Suppressor macrophage treated with lipopolysaccharide for 1 hour (primary cell): ENCODE data around the gene COX6A2.

Experiments
- DNase-seq, 3 donors: peaks; one replicate each; pipeline ENCODE4 v3.0.0-alpha.2; 2020 to 2022

COX6A2 gene

DNA sequence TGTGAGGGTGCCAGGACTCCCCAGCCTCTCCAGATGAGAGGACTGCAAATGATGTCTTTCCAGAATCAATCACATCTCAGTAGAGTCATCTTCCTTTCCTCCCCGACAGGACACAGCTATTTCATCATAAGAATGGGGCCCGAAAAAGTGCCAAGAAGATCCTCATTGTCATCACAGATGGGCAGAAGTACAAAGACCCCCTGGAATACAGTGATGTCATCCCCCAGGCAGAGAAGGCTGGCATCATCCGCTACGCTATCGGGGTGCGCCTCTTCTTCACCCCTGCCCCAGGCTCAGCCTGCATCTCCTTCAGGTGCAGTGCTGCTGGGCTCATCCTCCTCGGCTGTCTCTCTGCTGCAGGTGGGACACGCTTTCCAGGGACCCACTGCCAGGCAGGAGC is 20.8 kb downstream of the COX6A2 start:
- DNase-seq, result no peak

DNA sequence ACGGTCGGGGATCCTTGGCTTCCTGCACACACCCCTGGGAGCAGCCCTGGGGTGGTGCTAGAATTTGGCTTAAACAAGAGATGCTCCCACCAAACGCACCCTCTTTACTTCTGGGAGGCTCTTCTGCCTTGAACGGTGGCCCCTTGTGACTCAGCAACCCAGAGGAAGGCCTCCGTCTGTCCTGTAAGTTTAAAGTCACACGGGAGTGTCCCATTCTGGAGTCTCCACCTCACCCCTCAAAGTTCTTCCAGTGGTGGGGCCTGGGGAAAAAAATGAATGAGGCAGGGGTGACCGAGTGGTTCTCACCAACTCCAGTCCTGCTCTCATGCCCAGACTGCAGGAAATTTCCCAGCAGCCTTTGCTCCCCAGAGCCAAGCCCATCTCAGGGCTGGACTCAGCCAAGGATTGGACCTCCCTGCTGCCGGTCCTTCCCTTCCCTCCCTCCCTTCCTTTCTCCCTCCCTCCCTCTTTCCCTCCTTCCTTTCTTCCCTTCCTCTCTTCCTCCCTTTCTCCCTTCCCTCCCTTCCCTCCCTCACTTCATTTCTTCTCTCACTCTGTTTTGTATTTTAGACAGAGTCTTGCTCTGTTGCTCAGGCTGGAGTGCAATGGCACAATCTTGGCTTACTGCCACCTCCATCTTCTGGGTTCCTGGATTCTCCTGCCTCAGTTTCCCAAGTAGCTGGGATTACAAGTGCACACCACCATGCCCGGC is 23.7 kb downstream of the COX6A2 start:
- DNase-seq, result no peak

GRCh38 chr16:31403590-31404352 is 24.4 kb downstream of the COX6A2 start:
- no peak for DNase-seq

- no peak for DNase-seq
Measured at GRCh38 chr16:31402687-31403086, 25.5 kb downstream of the COX6A2 start.

- no peak for DNase-seq
Measured at GRCh38 chr16:31401436-31401835, 26.7 kb downstream of the COX6A2 start.

GRCh38 chr16:31400191-31400590 is 28.0 kb downstream of the COX6A2 start:
- DNase-seq, result no peak

DNA sequence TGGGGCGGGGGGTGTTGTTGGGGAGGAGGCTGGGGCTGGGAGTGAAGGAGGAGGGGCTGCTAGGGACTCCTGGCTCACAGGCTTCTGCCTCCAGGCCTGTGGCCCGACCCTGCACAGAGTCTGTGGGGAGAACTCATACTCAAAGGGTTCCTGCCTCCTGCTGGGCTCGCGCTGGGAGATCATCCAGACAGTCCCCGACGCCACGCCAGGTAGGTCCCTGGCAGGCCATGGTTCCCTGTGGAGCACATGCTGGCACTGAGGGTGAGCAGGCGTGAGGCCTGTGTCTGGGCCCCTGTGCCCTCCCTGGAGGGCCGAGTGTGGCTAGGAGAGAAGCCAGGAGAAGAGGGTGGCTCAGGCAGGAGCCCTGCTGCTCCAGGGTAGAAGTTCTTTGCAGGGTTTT is 30.5 kb downstream of the COX6A2 start:
- no peak for DNase-seq

DNA sequence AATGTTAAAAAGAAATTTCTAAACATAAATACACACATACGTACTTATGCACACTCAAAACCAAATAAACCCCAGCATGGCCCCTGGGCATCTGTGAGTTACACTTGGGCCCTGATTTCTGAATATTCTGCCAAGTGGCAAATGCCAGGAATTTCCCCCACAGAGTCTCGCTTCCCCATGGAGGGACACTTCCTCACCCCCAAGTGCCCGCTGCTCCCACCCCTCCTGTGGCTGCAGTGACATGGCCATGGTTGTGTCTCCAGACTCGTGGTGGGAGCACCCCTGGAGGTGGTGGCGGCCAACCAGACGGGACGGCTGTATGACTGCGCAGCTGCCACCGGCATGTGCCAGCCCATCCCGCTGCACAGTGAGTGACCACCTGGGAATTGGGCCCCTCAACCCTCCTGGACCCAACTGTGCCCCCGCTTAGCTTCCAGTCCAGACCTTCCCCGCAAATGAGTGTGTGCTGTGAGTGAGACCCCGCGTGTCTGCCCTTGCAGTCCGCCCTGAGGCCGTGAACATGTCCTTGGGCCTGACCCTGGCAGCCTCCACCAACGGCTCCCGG is 31.0 kb downstream of the COX6A2 start:
- peak; percentile 84 for DNase-seq

DNA sequence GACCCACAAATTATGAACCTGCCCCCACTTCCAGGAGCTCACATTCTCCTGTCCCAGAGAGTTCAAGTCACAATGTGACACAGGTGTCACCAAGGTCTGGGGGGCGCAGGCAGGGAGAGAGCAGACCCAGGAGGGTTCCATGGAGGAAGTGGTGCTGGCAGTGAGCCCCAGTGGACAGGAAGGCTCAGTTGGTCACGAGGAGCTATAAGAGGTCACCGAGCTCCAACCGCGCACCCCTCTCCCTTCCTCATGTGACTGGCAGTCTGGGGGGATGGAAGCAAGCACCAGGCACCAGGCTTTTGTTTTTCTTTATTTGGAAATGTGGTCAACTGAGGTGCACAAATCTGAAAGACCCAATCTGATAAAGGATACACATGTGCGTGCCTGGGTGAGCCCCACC is 32.5 kb downstream of the COX6A2 start:
- peak in 2 of 3 donors; percentile 36 to 48 for DNase-seq

DNA sequence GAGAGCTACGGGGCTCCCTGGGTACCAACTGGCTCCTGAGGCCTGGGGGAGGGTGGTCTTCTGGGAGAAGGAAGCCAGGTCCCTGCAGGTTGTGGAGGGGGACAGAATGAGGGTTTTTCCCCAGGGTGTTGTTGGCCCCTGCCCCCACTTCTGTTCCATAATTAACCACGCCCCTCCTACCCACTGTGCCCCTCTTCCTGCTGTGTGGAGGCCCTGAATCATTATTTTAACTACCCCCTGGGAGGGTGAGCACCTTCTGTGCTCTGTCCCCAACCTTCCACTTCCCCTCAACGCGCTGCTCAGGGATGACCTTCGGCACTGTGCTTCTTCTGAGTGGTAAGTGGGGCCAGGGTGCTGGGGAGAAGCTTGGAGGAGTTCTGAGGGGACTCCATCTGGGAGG is 35.1 kb downstream of the COX6A2 start, which contains the start of gene ITGAD:
TSS of gene ITGAD (plus strand) at position 280 of the 400 bp plus-strand sequence. CDS start at position 306, 26 bp downstream.
- no peak for DNase-seq

- no peak for DNase-seq
Measured at GRCh38 chr16:31390504-31391041, 37.6 kb downstream of the COX6A2 start.

GRCh38 chr16:31388535-31388934 is 39.6 kb downstream of the COX6A2 start:
- no peak for DNase-seq

GRCh38 chr16:31386157-31386984 is 41.8 kb downstream of the COX6A2 start:
- peak; percentile 82 to 96 (median 93) for DNase-seq

DNA sequence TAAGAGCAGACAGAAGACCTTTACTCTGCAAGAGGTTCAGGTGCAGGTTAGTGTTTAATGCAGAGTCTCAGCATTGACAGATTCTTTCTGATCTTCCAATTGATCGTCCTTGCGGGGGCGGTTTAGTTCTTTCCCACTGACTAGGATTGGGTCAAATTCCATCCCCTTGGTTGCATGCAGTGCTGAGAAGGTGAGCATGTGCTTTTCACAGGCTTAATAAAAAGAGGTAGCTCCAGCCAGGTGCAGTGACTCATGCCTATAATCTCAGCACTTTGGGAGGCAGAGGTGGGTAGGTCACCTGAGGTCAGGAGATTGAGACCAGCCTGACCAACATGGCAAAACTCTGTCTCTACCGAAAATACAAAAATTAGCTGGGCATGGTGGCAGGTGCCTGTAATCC is 42.5 kb downstream of the COX6A2 start:
- no peak for DNase-seq

DNA sequence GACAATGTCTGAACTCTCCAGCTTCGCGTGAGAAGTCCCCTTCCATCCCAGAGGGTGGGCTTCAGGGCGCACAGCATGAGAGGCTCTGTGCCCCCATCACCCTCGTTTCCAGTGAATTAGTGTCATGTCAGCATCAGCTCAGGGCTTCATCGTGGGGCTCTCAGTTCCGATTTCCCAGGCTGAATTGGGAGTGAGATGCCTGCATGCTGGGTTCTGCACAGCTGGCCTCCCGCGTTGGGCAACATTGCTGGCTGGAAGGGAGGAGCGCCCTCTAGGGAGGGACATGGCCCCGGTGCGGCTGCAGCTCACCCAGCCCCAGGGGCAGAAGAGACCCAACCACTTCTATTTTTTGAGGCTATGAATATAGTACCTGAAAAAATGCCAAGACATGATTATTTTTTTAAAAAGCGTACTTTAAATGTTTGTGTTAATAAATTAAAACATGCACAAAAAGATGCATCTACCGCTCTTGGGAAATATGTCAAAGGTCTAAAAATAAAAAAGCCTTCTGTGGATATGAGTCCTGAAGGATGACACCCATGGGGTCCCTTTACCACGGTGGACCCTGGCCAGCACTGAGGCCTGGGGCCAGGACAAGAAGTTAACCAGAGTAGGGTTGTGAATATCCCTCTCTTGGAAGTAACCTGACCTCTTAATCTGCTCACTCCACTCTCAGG is 45.5 kb downstream of the COX6A2 start:
- DNase-seq, result peak; percentile 72 to 83 (median 79)

- DNase-seq, result no peak
Measured at GRCh38 chr16:31380201-31380600, 48.0 kb downstream of the COX6A2 start.
